GM18868 (cell line): ENCODE measurements around the gene BNIP3.
"Not testable (repeated sequence)": the region's sequence is repeated elsewhere in the genome, so short reads cannot be mapped to it uniquely, and the experiment has no call there.

Experiments used
- ATAC-seq: cut with Tn5 transposase; IDR thresholded peaks from one replicate; pipeline ENCODE4 v1.9.1; 2021; ENCODE audit warnings: mild to moderate bottlenecking, moderate library complexity; ENCODE audit not compliant: unreplicated experiment

The BNIP3 gene

DNA sequence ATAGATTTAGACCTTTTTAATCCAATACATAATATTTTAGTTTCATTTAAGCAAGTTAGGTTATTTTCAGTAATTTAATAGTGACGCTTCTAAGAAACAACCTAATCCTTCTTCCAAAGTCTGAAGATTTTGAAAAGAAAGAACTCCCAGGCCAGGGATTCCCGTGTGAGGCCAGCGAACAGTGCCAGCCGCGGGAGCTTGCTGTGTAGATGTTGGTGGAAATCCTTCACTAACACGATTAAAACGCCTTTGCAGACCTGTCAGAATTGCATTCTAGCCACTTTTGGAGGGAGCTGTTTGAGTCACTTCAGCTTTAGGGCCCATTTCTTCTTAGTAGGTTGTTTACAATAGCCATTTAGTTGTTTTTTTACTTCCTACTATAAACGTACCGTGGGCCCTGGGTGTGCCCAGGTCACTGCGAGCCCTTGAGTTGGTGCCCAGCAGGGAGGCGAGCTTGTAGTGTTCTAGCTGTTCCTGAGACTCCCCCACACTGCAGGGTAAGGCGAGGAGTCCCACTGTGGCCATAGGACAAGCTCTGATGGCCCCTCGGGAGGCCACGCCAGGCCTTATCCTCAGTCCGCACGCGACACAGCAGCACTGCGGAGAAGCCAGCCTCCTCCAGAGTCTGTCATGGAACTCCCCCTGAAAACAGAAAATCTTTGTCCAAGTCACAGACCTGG lies 48.6 kb downstream of the BNIP3 start:
- ATAC-seq: no peak

DNA sequence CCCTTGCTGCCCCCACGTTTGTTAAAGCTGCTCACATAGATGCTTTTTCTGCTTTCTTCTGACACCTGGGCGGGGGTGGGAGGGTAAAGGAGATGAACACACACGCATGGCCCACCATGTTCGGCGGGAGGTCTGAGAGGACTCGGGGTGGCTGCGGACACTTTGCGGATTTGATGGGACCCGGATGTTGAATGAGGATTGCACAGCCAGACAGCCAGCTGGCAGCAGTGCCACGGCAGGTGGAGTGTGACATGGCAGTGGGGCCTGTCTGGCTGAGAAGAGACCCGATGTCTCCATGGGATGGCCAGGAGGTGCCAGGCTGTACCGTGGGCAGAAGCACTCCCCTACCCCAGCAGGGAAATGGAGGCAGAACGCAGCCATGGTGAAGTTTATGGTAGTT lies 49.7 kb downstream of the BNIP3 start:
- no peak for ATAC-seq

DNA sequence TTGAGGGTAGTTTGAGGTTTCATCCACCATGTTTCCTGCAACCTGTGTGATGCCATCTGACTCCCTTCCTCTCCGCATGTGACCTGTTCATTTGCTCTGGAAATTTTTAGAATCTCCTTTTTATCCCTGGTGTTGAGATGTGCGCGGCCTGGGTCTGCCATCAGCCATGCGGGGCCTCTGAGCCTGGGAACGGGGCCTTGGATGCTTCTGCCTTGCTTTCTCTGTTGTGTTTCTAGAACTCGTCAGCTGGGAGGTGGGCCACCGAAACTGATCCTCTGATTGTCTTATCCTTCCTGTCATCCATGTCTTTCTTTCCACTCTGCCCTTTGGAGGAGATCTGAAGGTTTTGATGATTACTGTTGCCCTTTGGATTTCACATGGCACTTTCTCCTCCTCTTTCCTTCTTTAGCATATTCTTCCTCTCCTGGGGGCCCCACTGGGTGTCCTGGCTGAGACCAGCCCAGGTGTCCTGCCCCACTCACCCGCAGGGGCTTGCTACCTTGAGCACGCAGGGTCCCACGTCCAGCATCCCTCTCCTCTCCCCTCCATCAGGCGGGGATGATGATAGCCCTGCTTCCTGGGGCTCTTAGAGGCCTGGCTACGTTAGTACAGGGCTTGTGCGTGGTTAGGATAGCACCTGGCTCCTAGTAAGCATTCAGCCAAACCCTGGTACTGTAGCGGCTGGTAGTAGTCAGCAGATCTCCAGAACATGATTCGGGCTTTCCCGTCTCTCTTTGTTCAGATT lies 51.0 kb downstream of the BNIP3 start:
- no peak for ATAC-seq

GRCh38 chr10:131930150-131930549 lies 51.6 kb downstream of the BNIP3 start:
- no peak for ATAC-seq

GRCh38 chr10:131929122-131929845 lies 52.4 kb downstream of the BNIP3 start:
- ATAC-seq: no peak

DNA sequence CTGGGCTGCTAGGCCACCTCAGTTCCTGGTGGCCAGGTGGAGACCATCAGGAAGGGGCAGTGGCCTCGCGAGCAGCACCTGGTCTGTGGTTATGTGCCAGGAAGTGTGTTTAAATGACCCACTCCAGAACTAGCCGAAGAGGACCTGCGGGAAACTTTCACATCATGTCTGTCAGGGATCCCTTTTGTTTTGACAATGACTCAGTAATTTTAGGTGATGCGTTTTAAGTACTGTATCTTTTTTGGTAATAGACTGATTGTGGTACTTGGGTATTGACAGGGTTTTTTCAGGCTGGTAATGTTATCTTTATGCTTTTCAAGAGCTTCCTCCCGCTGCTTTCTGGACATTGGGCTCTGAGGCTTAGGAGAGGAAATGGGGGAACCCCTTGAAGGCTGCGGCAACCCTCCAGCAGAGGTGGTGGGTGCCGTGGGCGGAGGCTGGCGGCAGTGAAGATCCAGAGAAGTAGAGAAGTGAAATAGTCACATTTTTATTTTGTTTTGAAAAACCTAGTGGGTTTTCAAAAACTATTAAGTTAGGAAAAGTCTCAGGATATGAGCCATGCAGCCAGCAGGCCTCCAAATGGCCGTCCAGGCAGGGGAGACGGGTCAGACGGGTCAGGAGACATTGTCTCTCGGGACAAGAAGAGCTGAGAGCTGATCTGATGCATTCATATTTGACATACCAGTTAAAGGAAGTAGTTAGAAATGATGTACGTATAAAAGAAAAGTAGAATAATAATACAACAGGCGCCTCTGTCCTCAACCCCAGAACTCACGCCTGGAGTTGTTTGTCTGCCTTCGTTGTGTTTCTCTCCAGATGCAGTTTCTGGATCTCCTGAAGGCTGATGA lies 53.3 kb downstream of the BNIP3 start:
- ATAC-seq: peak; percentile 90

- ATAC-seq: no peak
Observed at GRCh38 chr10:131926743-131927595, 54.8 kb downstream of the BNIP3 start.

DNA sequence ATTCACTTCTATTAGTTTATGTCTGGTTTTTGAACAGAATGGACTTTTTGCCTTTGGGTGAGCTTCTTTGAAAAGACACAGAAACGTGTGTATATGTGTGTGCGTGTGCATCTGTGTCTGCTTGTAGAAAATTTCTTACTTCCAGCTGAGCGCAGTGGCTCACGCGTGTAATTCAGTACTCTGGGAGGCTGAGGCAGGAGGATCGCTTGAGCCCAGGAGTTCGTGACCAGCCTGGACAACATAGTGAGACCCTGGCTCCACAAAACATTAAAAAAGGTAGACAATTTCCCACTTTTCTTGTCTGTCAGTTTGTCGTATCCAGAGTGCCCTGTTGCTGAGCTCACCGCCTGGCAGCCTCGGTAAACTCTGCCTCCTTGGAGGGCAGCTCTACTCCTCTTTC lies 55.5 kb downstream of the BNIP3 start:
- no peak for ATAC-seq

- no peak for ATAC-seq
Observed at GRCh38 chr10:131925716-131926115, 56.0 kb downstream of the BNIP3 start.

GRCh38 chr10:131925011-131925649 lies 56.6 kb downstream of the BNIP3 start:
- no peak for ATAC-seq

DNA sequence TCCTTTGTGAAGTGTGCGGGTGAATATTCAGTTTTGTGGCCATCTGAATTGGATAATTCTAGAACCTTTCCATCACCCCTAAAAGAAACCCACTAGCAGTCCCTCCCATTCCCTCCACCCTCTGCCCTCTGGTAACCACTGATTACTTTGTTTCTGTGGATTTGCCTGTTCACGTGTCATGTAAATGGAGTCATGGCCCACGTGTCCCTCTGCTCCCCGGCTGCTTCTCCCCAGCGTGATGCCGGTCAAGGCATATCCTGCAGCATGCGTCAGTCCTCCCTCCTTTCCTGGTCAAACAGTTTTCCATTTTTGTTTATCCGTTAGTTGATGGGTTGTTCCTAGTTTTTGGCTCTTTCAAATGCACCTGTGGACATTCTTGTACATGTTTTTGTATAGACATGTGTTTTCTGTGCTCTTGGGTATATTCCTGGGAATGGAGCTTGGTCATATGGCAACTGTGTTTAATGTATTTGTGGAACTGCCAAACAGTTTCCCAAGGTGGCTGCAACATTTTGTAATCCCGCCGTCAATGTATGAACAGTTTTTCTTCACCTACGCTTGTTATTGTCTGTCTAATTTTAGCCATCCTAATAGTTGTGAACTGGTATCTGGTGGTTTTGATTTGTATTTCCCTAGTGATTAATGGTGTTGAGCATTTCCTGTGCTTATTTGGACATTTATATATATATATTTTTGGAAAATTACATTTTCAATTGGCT lies 58.5 kb downstream of the BNIP3 start:
- no peak for ATAC-seq

DNA sequence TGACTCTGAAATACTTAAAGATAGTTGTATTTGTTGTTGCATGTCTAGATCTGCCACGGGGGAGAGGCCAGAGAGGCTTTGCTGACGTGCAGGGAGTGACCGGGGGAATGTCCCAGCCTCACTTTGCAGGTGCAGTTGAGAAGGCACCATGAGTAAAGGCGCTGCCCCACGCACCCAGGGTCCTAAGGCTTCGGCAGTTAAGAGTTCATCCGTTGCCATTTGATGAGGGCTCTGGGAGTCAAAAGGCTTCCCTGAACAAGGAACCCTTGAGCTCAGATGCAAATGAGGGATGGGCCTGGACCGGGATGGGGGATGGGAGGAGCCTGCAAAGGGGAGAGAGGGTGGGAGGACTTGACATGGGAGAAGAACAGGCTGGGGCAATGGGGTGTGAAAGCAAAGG lies 60.5 kb downstream of the BNIP3 start:
- ATAC-seq: peak; percentile 98

DNA sequence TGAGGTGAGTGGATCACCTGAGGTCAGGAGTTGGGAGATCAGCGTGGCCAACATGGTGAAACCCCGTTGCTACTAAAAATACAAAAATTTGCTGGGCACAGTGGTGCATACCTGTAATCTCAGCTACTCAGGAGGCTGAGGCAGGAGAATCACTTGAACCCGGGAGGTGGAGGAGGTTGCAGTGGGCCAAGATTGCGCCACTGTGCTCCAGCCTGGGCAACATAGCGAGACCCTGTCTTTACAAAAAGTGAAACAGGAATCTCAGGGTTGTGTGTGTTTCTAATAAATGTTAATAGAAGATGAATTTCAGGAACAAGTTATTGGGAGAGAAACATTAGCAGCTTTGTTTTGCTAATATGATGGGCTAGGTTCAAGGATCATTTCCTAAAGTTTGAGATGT lies 61.0 kb downstream of the BNIP3 start:
- no peak for ATAC-seq

DNA sequence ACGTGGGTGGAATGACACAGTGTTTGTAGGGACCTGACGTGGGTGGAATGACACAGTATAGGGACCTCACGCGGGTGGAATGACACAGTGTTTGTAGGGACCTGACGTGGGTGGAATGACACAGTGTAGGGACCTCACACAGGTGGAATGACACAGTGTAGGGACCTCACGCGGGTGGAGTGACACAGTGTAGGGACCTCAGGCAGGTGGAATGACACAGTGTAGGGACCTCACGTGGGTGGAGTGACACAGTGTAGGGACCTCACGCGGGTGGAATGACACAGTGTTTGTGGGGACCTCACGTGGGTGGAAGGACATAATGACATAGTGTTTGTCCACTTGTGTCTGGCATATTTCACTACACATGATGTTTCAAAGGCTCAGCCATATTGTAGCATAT lies 61.6 kb downstream of the BNIP3 start:
- ATAC-seq: no peak

DNA sequence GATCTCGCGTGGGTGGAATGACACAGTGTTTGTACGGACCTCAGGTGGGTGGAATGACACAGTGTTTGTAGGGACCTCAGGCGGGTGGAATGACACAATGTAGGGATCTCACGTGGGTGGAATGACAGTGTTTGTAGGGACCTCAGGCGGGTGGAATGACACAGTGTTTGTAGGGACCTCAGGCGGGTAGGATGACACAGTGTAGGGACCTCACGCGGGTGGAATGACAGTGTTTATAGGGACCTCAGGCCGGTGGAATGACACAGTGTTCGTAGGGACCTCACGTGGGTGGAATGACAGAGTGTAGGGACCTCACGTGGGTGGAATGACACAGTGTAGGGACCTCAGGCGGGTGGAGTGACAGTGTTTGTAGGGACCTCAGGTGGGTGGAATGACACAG lies 62.3 kb downstream of the BNIP3 start:
- not testable (repeated sequence) for ATAC-seq
